Stomach (tissue), 9 donors: ENCODE data around the gene PLPP4. TPM values are rescaled to one million over a fixed set of nuclear protein-coding genes. Genes with fewer than 3 reads are reported as not detected.

Source experiments
- DNase-seq, 2 donors: peaks; one replicate each; pipeline versions ENCODE4 v3.0.0 to v3.0.0-alpha.2; 2013 to 2019
- H3K27ac ChIP-seq, 5 donors: fragments of 200-600 bp in 4 of 5; sonication (generic) in 4 of 5; one replicate each; pipeline ENCODE4 v1.5.1; 2013 to 2019; ENCODE audit warnings: mild to moderate bottlenecking in 1 of 5, moderate library complexity in 1 of 5
- H3K27me3 ChIP-seq, 3 donors: fragments of 200-600 bp; sonication (generic); one replicate each; pipeline ENCODE4 v1.5.1; 2017 to 2019; ENCODE audit warnings: mixed run types in 1 of 3
- H3K36me3 ChIP-seq, 4 donors: fragments of 200-600 bp; sonication (generic); 1 replicate in 3 of 4; 2 replicates in 1 of 4; pipeline ENCODE4 v1.5.1; 2016 to 2019
- H3K4me1 ChIP-seq, 4 donors: fragments of 200-600 bp; sonication (generic); one replicate each; pipeline ENCODE4 v1.5.1; 2016 to 2019
- H3K4me3 ChIP-seq, 4 donors: fragments of 200-600 bp; sonication (generic) in 3 of 4; one replicate each; pipeline ENCODE4 v1.5.1; 2016 to 2019; ENCODE audit warnings: mild to moderate bottlenecking in 1 of 4
- H3K9me3 ChIP-seq, 4 donors: fragments of 200-600 bp; sonication (generic); one replicate each; pipeline ENCODE4 v1.5.1; 2016 to 2019
- CTCF ChIP-seq, 7 experiments: fragments of 450-650 bp in 4 of 7; fragments of 200-600 bp in 3 of 7; sonication (generic) in 3 of 7; IDR thresholded peaks; one replicate each; pipeline ENCODE4 v1.5.1; 2016 to 2019; ENCODE audit warnings: antibody characterized with exemption in 7 of 7, control low read depth in 2 of 7, mild to moderate bottlenecking in 1 of 7
- EP300 ChIP-seq: sonication (generic); formaldehyde crosslinking; IDR thresholded peaks from one replicate; pipeline ENCODE4 v1.6.1; 2017; ENCODE audit warnings: antibody characterized with exemption
- POLR2A ChIP-seq, 4 donors: fragments of 450-650 bp; IDR thresholded peaks; one replicate each; pipeline ENCODE4 v1.6.1; 2016; ENCODE audit warnings: antibody characterized with exemption in 4 of 4, control low read depth in 2 of 4, mild to moderate bottlenecking in 1 of 4, moderate library complexity in 1 of 4
- POLR2AphosphoS5 ChIP-seq, 3 donors: sonication (generic); formaldehyde crosslinking; IDR thresholded peaks; one replicate each; pipeline ENCODE4 v1.6.1; 2016; ENCODE audit warnings: antibody characterized with exemption in 3 of 3
- WGBS, 5 donors: extraction: QIAGEN DNeasy Blood & Tissue Kit in 3 of 5; methylation state at CpG; one replicate each; pipeline versions ENCODE4 v1.1.5 to v1.1.7; 2013 to 2018; 5-methylcytosine and 5-hydroxymethylcytosine counted together
- intact Hi-C: fragments of 100-400 bp; cut with DNase I; formaldehyde crosslinking; loops from one replicate; pipeline ENCODE4 v1.15.1; 2023; ENCODE audit warnings: low total_unique reads
- polyA plus RNA-seq, 3 donors: library from polyadenylated mRNA; stranded (reverse); fragments of 200-250 nt; gene quantifications; one replicate each; pipeline ENCODE4 v1.2.3, GENCODE V29; 2013
- total RNA-seq, 5 donors: library from RNA; depleted of rRNA; stranded (reverse); fragments of >200 nt; gene quantifications; one replicate each; pipeline versions ENCODE4 v1.1.0 to v1.2.3, GENCODE V29; 2014 to 2016
- donor health status: healthy with polysubstance abuse.
- donor health status: Bipolar disorder and iron deficiency.
- donor health status: healthy.

The PLPP4 gene
- total and polyA plus RNA-seq, 8 donors: not detected

- H3K9me3 ChIP-seq: no peaks in the 10 kb centered on the region
- no peak overlapping the region for H3K27ac ChIP-seq
- 65 to 81% (median 77%) methylated on average over 8 of the region's 8 CpGs for WGBS, 5 donors
- peaks cover 0 to 21% (median 0%) of the 10 kb centered on the region in 3 donors for H3K27me3 ChIP-seq
- H3K4me3 ChIP-seq: no peak overlapping the region
- DNase-seq: no peak
- H3K4me1 ChIP-seq: no peaks in the 10 kb centered on the region
- intact Hi-C loops: no loop called here
- H3K36me3 ChIP-seq: no peaks in the 10 kb centered on the region
- TF ChIP-seq CTCF (IDR thresholded peaks at IDR 0.05): no peak
- TF ChIP-seq POLR2A (IDR thresholded peaks at IDR 0.05): no peak
- TF ChIP-seq EP300: no peak
- TF ChIP-seq POLR2AphosphoS5 (IDR thresholded peaks at IDR 0.05): no peak
These were observed 25.8 kb upstream of the PLPP4 start for GRCh38 chr10:120431251-120431651.

GRCh38 chr10:120432209-120432608 lies 24.8 kb upstream of the PLPP4 start:
- 62 to 78% (median 71%) methylated on average over 3 of the region's 3 CpGs for WGBS, 5 donors
- H3K4me3 ChIP-seq: no peak overlapping the region
- H3K27me3 ChIP-seq: peaks cover 0 to 21% (median 0%) of the 10 kb centered on the region in 3 donors
- H3K9me3 ChIP-seq: no peaks in the 10 kb centered on the region
- TF ChIP-seq EP300 (no peak), POLR2A (IDR thresholded peaks at IDR 0.05) (no peak), POLR2AphosphoS5 (IDR thresholded peaks at IDR 0.05) (no peak), CTCF (IDR thresholded peaks at IDR 0.05) (no peak)
- H3K4me1 ChIP-seq: no peaks in the 10 kb centered on the region
- DNase-seq: no peak
- H3K27ac ChIP-seq: no peak overlapping the region
- intact Hi-C loops: no loop called here
- no peaks in the 10 kb centered on the region for H3K36me3 ChIP-seq

GRCh38 chr10:120433141-120433540 lies 23.9 kb upstream of the PLPP4 start:
- no peak for DNase-seq
- TF ChIP-seq POLR2AphosphoS5 (IDR thresholded peaks at IDR 0.05): no peak
- TF ChIP-seq EP300: no peak
- TF ChIP-seq POLR2A (IDR thresholded peaks at IDR 0.05): no peak
- no peak for TF ChIP-seq CTCF (IDR thresholded peaks at IDR 0.05)
- Histone ChIP-seq H3K36me3 (no peaks in the 10 kb centered on the region), H3K4me1 (no peaks in the 10 kb centered on the region), H3K4me3 (no peak overlapping the region), H3K9me3 (no peaks in the 10 kb centered on the region), H3K27ac (no peak overlapping the region), H3K27me3 (peaks cover 0 to 21% (median 0%) of the 10 kb centered on the region in 3 donors)
- WGBS, 5 donors: 60 to 79% (median 78%) methylated on average over 3 of the region's 3 CpGs
- intact Hi-C loops: no loop called here

GRCh38 chr10:120436439-120437112 lies 20.5 kb upstream of the PLPP4 start:
- TF ChIP-seq CTCF (IDR thresholded peaks at IDR 0.05) (no peak), EP300 (no peak), POLR2AphosphoS5 (IDR thresholded peaks at IDR 0.05) (no peak)
- H3K27me3 ChIP-seq: peaks cover 0 to 12% (median 0%) of the 10 kb centered on the region in 3 donors

More at GRCh38 chr10:120436439-120437112, 20.5 kb upstream of the PLPP4 start:
- DNase-seq: no peak
- no peaks in the 10 kb centered on the region for H3K4me1 ChIP-seq
- 73 to 87% (median 79%) methylated on average over 7 of the region's 7 CpGs for WGBS, 5 donors
- intact Hi-C loops: no loop called here
- no peaks in the 10 kb centered on the region for H3K36me3 ChIP-seq
- no peaks in the 10 kb centered on the region for H3K9me3 ChIP-seq
- H3K27ac ChIP-seq: no peak overlapping the region
- H3K4me3 ChIP-seq: no peak overlapping the region
